Mammary epithelial cell (primary cell): ENCODE measurements around the gene MOB3A.

Experiments used
- CTCF ChIP-seq, 2 donors: IDR thresholded peaks in 1 of 2; conservative IDR thresholded peaks in 1 of 2; 2 replicates each; pipeline ENCODE4 v1.5.1; 2011 to 2012; ENCODE audit warnings: inconsistent platforms in 2 of 2, low read length in 2 of 2, mild to moderate bottlenecking in 2 of 2, control low read depth in 1 of 2, low read depth in 1 of 2; ENCODE audit not compliant: insufficient read depth in 1 of 2; ENCODE audit errors: extremely low read depth in 1 of 2
- EZH2 ChIP-seq: IDR thresholded peaks from 2 replicates; pipeline ENCODE4 v1.6.1; 2012; ENCODE audit warnings: low read length, inconsistent platforms, borderline replicate concordance

- TF ChIP-seq EZH2 (no peak), CTCF (conservative IDR thresholded peaks at IDR 0.05 in 1 of 2, IDR thresholded peaks at IDR 0.05 in 1 of 2; ENCODE audit: extremely low read depth in 1 of 2, insufficient read depth in 1 of 2, low read depth in 1 of 2, low read length in 2 of 2) (no peak)
Measured at GRCh38 chr19:2038284-2039088, 57.6 kb downstream of the MOB3A start.
